ENCODE measurements around the gene ACOT7. TPM values are rescaled to one million over a fixed set of nuclear protein-coding genes. Genes with fewer than 3 reads are reported as not detected.

Gene ACOT7
- total RNA-seq, 1 experiment from 2014 or later = 177 TPM

DNA sequence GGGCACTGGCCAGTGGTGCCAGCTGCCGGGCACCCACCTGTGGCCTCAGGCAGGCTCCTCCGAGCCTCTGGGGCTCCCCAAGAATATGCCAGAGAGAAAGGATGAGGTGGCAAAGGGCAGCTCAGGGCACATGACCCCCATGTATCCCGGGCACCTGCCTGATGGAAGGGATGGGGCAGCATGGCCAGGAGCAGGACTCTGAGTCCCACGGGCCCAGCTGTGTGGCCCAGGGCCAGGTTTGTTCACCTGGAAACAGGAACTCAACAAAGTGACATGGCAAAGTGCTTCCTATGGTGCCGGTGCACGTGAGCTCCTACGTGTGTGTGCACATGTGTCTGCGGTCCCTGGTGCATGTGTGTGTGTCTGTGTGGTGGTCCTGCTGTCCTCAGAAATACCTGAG lies 123.2 kb downstream of the ACOT7 start:
- in situ Hi-C loops (cut with HindIII; ENCODE audit: low pct_unique_long_range_greater_than_20kb, low sequenced_read_pairs) = no loop called here
- DNase-seq (ENCODE audit: low read depth) = no peak

GRCh38 chr1:6269720-6270400 lies 123.7 kb downstream of the ACOT7 start:
- no peak for DNase-seq (ENCODE audit: low read depth)
- in situ Hi-C loops (cut with HindIII; ENCODE audit: low pct_unique_long_range_greater_than_20kb, low sequenced_read_pairs) = no loop called here

- in situ Hi-C loops (cut with HindIII; ENCODE audit: low pct_unique_long_range_greater_than_20kb, low sequenced_read_pairs) = no loop called here
These were observed 124.3 kb downstream of the ACOT7 start for GRCh38 chr1:6269296-6269695.

GRCh38 chr1:6268415-6268814 lies 125.2 kb downstream of the ACOT7 start:
- in situ Hi-C loops (cut with HindIII; ENCODE audit: low pct_unique_long_range_greater_than_20kb, low sequenced_read_pairs) = no loop called here
- no peak for DNase-seq (ENCODE audit: low read depth)

More at GRCh38 chr1:6269296-6269695, 124.3 kb downstream of the ACOT7 start:
- no peak for DNase-seq (ENCODE audit: low read depth)

- in situ Hi-C loops (cut with HindIII; ENCODE audit: low pct_unique_long_range_greater_than_20kb, low sequenced_read_pairs) = no loop called here
- DNase-seq (ENCODE audit: low read depth) = peak; percentile 67
These were observed 125.8 kb downstream of the ACOT7 start for GRCh38 chr1:6267686-6268322.

GRCh38 chr1:6266641-6267040 lies 126.9 kb downstream of the ACOT7 start:
- DNase-seq (ENCODE audit: low read depth) = no peak
- in situ Hi-C loops (cut with HindIII; ENCODE audit: low pct_unique_long_range_greater_than_20kb, low sequenced_read_pairs) = no loop called here

- no peak for DNase-seq (ENCODE audit: low read depth)
- in situ Hi-C loops (cut with HindIII; ENCODE audit: low pct_unique_long_range_greater_than_20kb, low sequenced_read_pairs) = no loop called here
These were observed 128.4 kb downstream of the ACOT7 start for GRCh38 chr1:6265151-6265550.

DNA sequence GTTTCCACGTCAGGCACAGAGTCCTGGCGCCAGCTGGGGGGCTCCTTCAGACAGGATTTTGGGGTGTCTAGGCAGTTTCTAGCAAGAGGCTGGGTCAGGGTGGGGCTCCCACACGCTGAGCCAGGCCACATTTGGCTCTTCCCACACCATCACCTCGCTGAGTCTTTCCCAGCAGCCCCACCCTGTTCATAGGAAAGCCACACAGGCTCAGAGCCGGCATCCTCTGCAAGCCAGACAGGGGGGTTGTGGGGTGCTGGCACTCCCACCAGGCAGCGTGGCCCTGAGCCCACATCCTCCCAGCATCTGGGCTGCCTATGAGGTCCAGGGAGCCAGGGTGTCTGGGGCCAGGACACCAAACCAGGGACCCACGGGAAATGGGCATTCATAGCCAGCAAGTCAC lies 129.9 kb downstream of the ACOT7 start:
- no peak for DNase-seq (ENCODE audit: low read depth)
- in situ Hi-C loops (cut with HindIII; ENCODE audit: low pct_unique_long_range_greater_than_20kb, low sequenced_read_pairs) = no loop called here

GRCh38 chr1:6262555-6263420 lies 130.8 kb downstream of the ACOT7 start:
- in situ Hi-C loops (cut with HindIII; ENCODE audit: low pct_unique_long_range_greater_than_20kb, low sequenced_read_pairs) = no loop called here
- no peak for DNase-seq (ENCODE audit: low read depth)

- in situ Hi-C loops (cut with HindIII; ENCODE audit: low pct_unique_long_range_greater_than_20kb, low sequenced_read_pairs) = no loop called here
- no peak for DNase-seq (ENCODE audit: low read depth)
These were observed 132.0 kb downstream of the ACOT7 start for GRCh38 chr1:6261615-6261995.

DNA sequence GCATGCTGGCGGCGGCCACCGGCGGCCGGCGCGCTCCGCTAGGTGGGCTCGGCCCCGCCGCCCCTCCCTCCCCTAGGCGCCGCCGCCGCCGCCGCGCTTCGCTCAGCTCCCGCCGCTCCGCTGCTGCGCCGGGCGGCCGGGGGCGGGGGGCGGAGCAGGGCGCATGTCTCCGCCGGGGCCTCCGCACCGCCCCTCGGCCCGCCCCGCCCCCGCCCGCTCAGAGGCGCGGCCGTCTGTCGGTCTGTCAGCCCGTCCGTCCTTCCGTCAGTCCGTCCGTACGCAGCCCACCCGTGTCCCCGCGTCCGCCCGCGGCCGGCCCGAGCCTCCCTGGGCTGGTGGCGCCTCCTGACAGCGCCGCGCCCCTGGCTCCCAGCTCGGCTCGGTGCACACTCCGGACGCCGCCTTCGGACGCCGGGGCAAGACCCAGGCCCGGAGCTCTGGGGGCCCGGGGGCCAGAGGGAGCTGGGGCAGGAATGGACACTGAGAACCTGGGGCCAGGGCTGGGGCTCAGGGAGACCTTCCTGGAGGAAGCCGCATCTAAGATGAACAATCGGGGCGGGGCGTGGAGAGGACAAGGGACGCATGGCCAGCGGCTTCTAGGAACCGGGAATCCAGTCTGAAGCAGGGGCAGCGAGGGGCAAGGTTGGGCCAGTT lies 132.5 kb downstream of the ACOT7 start, which contains the start of gene GPR153:
Gene GPR153, minus strand, starts transcription at position 138 of the 654 bp plus-strand sequence. CDS start 6,193 bp downstream, outside the sequence.
- in situ Hi-C loops (cut with HindIII; ENCODE audit: low pct_unique_long_range_greater_than_20kb, low sequenced_read_pairs) = no loop called here
- DNase-seq (ENCODE audit: low read depth) = no peak

GRCh38 chr1:6260433-6260934 lies 133.1 kb downstream of the ACOT7 start:
- no peak for DNase-seq (ENCODE audit: low read depth)
- in situ Hi-C loops (cut with HindIII; ENCODE audit: low pct_unique_long_range_greater_than_20kb, low sequenced_read_pairs) = no loop called here

GRCh38 chr1:6259491-6260362 lies 133.8 kb downstream of the ACOT7 start:
- in situ Hi-C loops (cut with HindIII; ENCODE audit: low pct_unique_long_range_greater_than_20kb, low sequenced_read_pairs) = no loop called here

DNA sequence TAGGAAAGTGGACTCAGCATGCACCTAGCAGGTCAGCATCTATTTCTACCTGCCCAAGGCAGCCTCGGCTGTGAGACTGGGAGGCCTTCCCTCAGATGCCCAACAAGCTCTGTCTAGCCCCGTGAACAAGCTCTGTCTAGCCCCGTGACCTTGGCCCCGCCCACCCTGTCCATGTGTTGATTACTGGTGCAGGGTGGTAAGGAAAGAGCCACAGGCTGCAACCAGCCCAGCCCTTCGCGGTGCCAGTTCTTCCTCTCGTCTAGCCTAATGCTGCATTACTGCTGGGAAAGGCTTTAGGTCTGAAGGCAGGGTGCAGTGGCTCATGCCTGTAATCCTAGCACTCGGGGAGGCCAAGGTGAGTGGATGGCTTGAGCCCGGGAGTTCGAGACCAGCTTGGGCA lies 134.9 kb downstream of the ACOT7 start:
- in situ Hi-C loops (cut with HindIII; ENCODE audit: low pct_unique_long_range_greater_than_20kb, low sequenced_read_pairs) = no loop called here
- no peak for DNase-seq (ENCODE audit: low read depth)

More at GRCh38 chr1:6259491-6260362, 133.8 kb downstream of the ACOT7 start:
- peak; percentile 71 for DNase-seq (ENCODE audit: low read depth)

- DNase-seq (ENCODE audit: low read depth) = no peak
- in situ Hi-C loops (cut with HindIII; ENCODE audit: low pct_unique_long_range_greater_than_20kb, low sequenced_read_pairs) = no loop called here
These were observed 136.0 kb downstream of the ACOT7 start for GRCh38 chr1:6257541-6258069.

GRCh38 chr1:6256645-6257044 lies 136.9 kb downstream of the ACOT7 start:
- in situ Hi-C loops (cut with HindIII; ENCODE audit: low pct_unique_long_range_greater_than_20kb, low sequenced_read_pairs) = no loop called here
- no peak for DNase-seq (ENCODE audit: low read depth)

DNA sequence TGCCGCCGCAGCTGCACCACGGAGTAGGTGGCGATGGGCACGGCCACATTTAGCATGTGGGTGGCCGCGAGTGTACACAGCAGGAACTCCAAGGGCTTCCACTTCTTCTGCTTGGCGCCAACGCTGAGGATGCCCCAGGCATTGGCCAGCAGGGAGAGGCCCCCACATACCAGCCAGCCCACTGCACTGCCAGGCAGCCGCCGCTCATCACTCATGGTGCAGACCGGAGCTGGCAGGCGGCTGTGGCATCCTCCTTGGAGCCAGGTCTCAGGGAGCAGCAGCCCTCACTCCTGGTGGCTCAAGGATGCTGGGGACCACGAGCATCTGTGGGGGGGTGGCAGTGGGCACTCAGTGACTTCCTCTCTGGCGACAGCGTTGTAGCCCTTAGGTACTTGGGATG lies 138.9 kb downstream of the ACOT7 start:
- DNase-seq (ENCODE audit: low read depth) = no peak
- in situ Hi-C loops (cut with HindIII; ENCODE audit: low pct_unique_long_range_greater_than_20kb, low sequenced_read_pairs) = no loop called here

Measured in Caki2 (cell line).